ENCODE data around the gene GPX4.
A peak's percentile ranks its signal among the peaks of the same experiment; 100 is the strongest.

The GPX4 gene

GRCh38 chr19:1085676-1086442 is 17.9 kb upstream of the GPX4 start:
- no peak for DNase-seq

- no peak for DNase-seq
Measured at GRCh38 chr19:1086613-1087012, 17.2 kb upstream of the GPX4 start.

- no peak for DNase-seq
Measured at GRCh38 chr19:1087813-1088415, 15.9 kb upstream of the GPX4 start.

- no peak for DNase-seq
Measured at GRCh38 chr19:1088416-1089010, 15.3 kb upstream of the GPX4 start.

- no peak for DNase-seq
Measured at GRCh38 chr19:1089126-1089771, 14.5 kb upstream of the GPX4 start.

- DNase-seq, result no peak
Measured at GRCh38 chr19:1089891-1090290, 13.9 kb upstream of the GPX4 start.

GRCh38 chr19:1090731-1091543 is 12.9 kb upstream of the GPX4 start:
- DNase-seq, result no peak

- no peak for DNase-seq
Measured at GRCh38 chr19:1091544-1092175, 12.1 kb upstream of the GPX4 start.

GRCh38 chr19:1093330-1093729 is 10.5 kb upstream of the GPX4 start:
- no peak for DNase-seq

GRCh38 chr19:1093811-1094553 is 9.8 kb upstream of the GPX4 start:
- no peak for DNase-seq

- DNase-seq, result no peak
Measured at GRCh38 chr19:1094655-1094977, 9.2 kb upstream of the GPX4 start.

- peak; percentile 99 for DNase-seq
Measured at GRCh38 chr19:1094978-1095701, 8.7 kb upstream of the GPX4 start, which contains the start of gene POLR2E. POLR2E (minus strand) TSS chr19:1095375; CDS start chr19:1095315, 60 bp downstream.

GRCh38 chr19:1097810-1098176 is 6.0 kb upstream of the GPX4 start:
- no peak for DNase-seq

GRCh38 chr19:1098177-1099051 is 5.4 kb upstream of the GPX4 start:
- no peak for DNase-seq

- no peak for DNase-seq
Measured at GRCh38 chr19:1101337-1101698, 2.5 kb upstream of the GPX4 start.

GRCh38 chr19:1102407-1103131 is 1.2 kb upstream of the GPX4 start:
- DNase-seq, result no peak

- no peak for DNase-seq
Measured at GRCh38 chr19:1103132-1103707, 574 bp upstream of the GPX4 start.

- DNase-seq, result peak; percentile 87
Measured at GRCh38 chr19:1104311-1105007, 665 bp downstream of the GPX4 start.

Data from eye (tissue), 1 donor.